ENCODE measurements around the gene SLC26A1.

SLC26A1 gene

DNA sequence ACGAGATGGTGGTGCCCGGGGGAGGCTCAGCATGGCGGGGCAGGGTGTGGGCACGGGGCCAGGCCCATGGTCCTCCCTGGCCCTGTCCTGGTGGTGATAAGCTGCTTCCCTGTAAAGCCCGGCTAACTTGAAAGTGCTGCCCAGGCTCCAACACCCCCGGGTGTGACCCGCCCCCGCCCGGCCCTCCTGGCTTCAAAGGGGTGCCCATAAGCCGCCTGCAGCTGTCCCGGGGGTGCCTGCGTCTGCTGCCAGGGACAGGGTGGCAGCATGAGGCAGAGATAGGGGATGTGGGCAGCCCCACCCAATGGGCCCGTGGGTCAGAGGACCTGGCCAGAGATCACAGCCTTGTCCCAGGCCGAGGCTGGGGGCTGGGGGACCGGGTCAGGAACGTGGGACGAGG lies 36.3 kb upstream of the SLC26A1 start:
- no peak for DNase-seq (ENCODE audit: low read depth in 2 of 2, low spot score in 1 of 2)

DNA sequence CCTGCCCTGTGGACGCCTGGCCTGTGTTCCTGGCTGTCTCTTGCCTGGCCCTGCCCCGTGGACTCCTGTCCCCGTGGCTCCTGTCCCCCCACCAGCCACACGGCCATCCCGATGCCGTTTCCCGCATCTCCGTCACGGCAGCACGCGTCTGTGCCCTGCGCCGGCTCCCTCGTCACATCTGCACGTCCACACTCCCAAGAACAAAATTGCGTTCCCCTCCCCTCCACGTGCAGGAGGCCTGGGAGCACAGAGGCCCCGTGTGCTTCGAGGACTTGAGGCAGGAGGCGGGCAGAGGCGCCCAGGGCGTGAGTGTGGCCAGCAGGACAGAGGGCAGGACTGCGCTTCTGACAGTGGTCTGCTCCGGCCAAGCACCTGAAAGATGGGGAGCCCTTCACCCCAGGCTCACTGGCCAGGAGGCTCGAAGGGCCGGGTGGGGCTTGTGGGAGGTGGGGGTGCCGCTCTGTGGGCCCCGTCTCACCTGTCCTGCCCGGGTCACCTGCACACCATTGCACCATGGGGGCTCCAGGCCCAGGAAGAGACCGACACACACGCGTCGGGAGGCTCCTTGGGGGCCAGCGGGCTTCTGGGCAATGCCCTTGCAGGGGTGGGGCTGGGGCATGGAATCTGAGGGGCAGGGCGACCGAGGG lies 35.5 kb upstream of the SLC26A1 start:
- DNase-seq (ENCODE audit: low read depth in 2 of 2, low spot score in 1 of 2), result no peak

DNA sequence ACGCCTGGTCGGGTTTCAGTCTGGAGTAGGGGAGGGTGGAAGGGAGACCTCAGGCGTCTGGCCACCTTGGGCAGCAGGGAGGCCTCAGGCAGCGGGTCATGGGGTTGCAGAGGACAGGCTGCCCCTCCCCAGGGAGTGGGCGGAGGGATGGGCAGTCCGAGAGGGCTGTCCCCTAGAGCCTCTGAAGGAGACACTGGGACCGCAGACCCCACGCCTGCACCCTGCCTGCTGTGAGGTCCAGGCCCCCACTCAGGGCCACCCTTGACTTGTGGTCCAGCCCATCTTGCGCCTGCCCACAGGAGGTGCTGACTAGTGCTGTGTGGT lies 34.7 kb upstream of the SLC26A1 start:
- DNase-seq (ENCODE audit: low read depth in 2 of 2, low spot score in 1 of 2), result no peak

DNA sequence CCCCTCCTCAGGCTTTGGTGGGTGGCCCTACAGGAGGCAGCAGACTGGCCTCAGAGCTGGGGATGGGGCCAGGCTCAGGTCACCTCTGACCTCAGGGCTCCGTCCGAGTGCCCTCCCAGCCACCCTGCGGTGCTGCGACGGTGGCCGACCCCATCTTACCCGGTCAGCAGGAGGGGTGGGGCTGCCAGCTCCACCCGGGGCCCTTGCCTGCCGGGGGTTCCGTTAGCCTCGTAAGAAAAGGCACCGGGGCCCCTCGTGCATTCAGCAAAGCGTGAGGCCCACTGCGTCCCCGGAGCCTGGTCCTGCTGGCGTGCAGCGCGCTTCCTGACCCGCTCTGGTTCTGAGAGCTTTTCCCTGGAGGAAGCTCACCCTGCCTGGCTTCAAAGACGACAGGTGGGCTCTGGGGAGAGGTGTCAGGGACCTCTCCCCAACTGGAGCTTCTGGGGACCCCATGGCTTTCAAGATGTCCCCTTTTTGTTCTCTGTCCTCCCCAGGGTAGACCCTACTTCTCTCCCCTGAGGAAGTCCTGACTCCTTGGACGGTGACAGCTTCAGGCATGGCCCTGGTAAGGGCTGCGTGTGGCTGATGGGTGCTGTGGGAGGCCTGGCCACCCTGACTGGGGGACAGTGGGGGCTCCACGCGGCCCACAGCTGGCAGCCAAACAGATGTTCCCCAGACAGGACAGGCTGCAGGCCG lies 34.2 kb upstream of the SLC26A1 start:
- no peak for DNase-seq (ENCODE audit: low read depth in 2 of 2, low spot score in 1 of 2)

DNA sequence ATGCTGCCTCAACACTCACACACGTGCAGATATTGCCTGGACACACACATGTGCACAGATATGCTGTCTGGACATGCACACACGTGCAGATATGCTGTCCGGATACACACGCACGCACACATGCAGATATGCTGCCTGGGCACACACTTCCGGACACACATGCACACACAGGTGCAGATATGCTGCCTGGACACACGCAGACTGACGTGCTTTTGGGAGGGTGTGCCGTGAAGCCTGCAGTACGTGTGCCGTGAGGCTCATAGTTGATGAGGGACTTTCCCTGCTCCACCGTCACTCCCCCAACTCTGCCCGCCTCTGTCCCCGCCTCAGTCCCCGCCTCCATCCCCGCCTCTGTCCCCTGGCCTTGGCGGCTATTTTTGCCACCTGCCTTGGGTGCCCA lies 32.9 kb upstream of the SLC26A1 start:
- DNase-seq (ENCODE audit: low read depth in 2 of 2, low spot score in 1 of 2), result no peak

DNA sequence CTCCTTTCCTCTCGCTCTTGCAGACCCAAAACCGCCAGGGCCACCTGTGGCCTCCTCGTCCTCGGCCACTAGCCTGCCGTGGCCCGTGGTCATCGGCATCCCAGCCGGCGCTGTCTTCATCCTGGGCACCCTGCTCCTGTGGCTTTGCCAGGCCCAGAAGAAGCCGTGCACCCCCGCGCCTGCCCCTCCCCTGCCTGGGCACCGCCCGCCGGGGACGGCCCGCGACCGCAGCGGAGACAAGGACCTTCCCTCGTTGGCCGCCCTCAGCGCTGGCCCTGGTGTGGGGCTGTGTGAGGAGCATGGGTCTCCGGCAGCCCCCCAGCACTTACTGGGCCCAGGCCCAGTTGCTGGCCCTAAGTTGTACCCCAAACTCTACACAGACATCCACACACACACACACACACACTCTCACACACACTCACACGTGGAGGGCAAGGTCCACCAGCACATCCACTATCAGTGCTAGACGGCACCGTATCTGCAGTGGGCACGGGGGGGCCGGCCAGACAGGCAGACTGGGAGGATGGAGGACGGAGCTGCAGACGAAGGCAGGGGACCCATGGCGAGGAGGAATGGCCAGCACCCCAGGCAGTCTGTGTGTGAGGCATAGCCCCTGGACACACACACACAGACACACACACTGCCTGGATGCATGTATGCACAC lies 31.8 kb upstream of the SLC26A1 start:
- DNase-seq (ENCODE audit: low read depth in 2 of 2, low spot score in 1 of 2), result no peak

DNA sequence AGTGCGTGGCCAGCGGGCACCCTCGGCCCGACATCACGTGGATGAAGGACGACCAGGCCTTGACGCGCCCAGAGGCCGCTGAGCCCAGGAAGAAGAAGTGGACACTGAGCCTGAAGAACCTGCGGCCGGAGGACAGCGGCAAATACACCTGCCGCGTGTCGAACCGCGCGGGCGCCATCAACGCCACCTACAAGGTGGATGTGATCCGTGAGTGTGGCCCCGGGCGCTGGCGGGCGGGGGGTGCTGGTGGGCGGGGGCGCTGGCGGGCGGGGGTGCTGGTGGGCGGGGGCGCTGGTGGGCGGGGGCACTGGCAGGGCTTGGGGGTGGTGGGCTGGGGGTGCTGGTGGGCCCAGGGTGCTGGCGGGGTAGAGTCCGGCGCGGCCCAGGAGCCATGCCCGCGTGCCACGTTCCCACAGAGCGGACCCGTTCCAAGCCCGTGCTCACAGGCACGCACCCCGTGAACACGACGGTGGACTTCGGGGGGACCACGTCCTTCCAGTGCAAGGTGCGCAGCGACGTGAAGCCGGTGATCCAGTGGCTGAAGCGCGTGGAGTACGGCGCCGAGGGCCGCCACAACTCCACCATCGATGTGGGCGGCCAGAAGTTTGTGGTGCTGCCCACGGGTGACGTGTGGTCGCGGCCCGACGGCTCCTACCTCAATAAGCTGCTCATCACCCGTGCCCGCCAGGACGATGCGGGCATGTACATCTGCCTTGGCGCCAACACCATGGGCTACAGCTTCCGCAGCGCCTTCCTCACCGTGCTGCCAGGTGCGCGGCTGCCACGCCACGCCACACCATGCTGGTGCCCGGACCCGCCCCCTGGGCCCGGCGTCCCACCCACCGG lies 30.9 kb upstream of the SLC26A1 start:
- no peak for DNase-seq (ENCODE audit: low read depth in 2 of 2, low spot score in 1 of 2)

DNA sequence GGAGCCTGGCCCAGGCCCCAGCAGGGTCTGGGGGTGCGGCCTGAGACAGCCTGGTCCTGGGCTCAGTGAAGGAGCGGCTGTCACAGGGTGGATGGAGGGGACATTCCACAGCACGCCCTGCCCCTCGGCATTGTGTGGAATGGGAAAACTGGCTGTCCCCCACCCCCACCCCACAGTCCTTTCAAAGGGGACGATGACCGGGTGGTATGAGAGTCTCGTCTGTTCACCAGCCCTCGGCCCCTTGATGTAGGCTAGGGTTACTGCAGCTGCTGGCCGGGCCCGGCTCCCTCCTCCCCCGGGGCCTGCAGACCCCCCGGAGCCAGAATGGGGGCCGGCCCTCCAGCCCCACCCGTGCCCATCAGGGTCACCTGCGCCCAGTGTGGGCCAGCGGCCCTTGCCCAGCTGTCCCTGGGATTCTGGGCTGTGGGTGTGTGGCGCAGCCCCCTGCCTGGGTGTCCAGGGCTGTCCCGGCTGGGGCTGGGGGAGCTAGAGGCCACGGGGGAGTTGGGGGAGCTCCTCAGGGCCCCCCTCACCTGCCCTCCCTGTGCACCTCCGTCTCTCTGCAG lies 30.0 kb upstream of the SLC26A1 start:
- DNase-seq (ENCODE audit: low read depth in 2 of 2, low spot score in 1 of 2), result no peak

DNA sequence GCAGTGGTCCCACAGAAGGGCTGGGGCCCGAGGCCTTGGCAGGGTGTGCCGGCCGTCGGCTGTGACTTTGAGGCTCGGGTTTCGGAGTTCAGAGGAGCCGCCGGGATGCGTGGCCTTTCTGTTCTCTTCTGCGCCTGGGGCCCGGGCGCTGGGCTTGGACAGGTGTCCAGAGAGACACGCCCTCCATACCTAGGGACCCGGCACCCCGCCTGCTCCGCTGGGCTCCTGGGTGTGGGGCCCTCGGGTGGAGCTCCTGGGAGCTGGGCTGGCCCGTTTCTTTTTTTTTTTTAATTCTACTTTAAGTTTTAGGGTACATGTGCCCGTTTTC lies 29.5 kb upstream of the SLC26A1 start:
- no peak for DNase-seq (ENCODE audit: low read depth in 2 of 2, low spot score in 1 of 2)

DNA sequence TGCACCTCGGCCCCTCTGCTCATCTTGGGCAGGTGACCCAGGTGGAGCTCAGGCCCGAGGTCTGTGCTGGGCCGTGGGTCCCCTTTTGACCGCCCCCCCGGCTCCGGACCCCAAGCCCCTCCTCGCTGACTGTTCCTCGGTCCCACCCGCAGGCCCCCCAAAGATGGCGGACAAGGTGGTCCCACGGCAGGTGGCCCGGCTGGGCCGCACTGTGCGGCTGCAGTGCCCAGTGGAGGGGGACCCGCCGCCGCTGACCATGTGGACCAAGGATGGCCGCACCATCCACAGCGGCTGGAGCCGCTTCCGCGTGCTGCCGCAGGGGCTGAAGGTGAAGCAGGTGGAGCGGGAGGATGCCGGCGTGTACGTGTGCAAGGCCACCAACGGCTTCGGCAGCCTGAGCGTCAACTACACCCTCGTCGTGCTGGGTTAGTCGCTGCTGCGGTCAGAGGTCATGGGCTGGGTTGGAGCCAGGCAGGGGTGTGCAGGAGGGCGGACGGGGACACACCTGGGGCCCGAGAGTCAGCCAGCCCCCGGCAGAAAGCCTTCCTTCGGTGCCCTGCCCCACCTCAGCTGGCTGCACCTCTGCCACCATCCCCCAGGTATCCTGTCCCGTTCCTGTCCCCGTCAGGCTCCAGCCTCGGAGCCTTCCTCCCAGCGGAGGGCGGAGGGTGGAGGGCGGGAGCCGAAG lies 29.0 kb upstream of the SLC26A1 start:
- DNase-seq (ENCODE audit: low read depth in 2 of 2, low spot score in 1 of 2), result no peak

DNA sequence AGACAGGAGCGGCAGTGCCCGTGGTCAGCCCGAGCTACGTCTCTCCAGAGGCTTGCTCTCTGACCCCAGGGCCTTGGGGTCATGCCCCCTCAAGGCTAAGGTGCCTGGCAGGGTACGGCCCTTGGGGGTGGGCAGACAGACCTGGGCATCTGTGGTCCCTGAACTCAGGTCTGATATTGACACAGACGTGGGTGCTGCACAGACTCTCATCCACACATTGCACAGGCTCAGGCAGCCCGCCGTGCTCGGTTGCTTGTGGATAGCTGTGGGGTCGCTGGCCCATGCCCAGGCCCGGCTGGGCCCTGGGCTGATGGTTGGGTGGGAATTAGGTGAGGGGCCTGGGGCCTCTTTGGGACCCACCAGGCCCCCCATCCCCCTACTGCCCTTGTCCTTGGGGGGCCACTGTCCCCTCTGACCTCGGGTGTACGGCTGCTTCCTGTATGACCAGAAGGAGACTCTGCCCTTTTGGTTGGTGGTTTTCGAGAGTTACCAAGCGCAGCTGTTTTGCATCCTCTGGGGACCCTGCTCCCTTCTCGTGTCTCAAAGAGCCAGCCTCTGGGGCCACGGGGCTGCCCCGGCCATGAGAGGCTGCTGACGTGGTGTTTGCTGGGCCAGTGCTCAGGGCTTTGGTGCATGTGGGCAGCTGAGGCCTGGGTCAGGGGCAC lies 28.3 kb upstream of the SLC26A1 start:
- DNase-seq (ENCODE audit: low read depth in 2 of 2, low spot score in 1 of 2), result no peak

DNA sequence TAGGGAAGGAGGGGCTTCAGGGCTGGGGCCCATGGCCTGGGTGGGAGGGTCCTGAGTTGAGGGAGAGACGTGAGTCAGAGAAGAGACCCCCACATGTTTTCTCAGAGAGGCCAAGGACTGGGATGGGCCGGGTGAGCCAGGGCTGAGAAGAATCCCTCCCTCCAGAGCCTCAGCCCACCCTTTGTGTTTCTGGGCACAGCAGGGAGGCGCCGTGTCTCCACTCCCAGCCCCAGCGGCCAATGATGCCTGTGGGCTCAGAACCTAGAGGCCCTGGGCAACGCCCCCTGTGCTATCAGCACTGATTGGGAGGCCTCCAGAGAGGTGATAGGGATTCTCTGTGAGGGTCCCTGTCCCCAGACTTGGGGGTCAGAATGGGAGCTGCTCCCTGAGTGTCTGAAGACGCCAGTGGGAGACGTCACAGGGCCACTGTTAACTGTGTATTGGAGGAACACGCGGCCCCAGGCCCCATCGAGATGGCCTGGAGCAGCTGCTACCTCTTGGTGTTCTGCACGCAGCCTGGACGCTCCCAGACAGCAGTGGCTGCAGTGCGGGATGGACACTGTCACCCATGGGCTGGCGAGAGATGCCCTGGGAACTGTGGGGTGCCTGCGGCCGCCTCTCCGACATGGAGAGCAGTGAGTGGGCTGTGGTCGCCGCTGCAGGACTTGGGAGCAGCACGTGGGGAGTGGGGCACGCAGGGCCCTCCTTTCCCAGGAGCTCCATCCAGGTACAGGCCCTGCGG lies 26.7 kb upstream of the SLC26A1 start:
- DNase-seq (ENCODE audit: low read depth in 2 of 2, low spot score in 1 of 2), result no peak

DNA sequence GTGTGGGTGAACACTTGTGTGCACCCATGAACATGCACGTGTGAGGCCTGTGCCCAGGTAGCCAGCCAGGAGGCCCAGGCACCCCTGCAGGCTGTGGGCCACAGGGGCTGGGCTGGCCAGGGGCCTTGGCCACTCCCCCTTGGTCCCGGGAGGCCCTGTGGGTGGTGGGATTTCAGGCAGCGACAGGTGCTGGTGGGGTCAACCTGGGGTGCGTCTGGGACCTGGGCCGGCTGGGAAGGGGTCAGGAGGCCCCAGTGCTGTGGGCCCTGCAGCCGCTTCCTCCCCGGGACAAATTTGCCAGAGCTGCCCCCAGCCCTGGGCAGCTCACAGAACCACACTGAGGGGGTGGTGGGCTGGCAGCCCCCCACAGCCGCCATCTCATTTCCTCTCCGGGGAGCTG lies 26.1 kb upstream of the SLC26A1 start:
- no peak for DNase-seq (ENCODE audit: low read depth in 2 of 2, low spot score in 1 of 2)

DNA sequence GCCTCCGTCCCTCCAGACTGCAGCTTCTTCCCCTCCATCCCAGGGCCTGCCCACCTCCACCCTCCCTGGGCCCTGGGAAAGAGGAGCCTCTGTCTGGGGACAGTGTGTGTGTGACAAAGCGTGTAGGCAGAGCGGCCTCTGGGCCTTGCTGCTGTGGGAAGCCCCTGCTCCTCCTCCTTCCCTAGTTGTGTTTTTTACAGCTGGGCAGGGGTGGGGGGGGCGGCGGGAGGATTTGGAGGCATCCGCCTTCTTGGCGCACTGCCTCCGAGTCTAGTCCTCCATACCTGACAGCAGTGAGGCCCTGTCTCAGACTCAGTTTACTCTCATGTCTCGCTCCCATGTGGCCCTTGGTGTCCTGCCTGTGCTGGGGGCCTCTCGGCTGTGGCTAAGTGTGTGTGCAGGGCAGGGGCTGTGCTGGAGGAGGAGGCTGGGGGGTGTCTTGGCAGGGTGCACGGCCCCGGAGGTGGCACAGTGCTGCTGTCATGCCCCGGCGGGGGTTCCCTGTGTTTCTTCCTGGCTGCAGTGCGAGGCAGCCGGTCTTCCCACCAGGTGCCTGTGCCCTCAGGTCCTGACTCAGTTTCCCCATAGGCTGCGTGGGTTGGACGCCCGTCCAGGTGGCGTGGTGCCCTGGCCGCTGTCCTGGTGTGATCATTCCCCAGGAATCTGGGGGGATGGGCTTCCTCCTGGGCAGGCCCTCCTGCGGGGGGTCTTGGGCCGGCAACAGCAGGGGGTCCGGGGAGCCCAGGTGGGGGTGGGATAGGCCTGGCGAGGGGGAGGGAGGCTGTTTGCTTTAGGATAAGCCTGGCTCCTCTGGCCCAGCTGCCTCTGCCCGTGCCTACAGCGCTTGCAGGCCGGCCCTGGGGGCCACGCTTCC lies 25.2 kb upstream of the SLC26A1 start:
- no peak for DNase-seq (ENCODE audit: low read depth in 2 of 2, low spot score in 1 of 2)

DNA sequence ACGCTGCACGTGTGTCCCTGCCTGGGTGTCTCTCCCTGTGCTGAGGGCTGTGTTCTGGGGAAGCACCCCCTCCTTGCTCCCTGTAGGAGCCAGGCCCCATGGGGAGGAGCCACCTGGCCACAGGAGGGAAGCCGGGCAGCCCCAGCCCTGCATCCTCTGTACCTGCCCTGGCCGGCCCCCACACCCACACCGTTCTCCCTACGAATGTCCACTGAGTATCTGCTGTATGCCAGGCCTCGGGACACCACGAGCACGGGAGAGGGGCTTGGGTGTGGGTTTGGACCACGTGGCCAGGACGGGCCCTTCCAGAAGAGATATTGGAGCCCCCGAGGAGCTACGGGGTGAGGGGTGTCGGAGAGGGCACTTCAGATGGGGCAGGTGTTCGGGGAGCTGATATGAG lies 24.5 kb upstream of the SLC26A1 start:
- no peak for DNase-seq (ENCODE audit: low read depth in 2 of 2, low spot score in 1 of 2)

DNA sequence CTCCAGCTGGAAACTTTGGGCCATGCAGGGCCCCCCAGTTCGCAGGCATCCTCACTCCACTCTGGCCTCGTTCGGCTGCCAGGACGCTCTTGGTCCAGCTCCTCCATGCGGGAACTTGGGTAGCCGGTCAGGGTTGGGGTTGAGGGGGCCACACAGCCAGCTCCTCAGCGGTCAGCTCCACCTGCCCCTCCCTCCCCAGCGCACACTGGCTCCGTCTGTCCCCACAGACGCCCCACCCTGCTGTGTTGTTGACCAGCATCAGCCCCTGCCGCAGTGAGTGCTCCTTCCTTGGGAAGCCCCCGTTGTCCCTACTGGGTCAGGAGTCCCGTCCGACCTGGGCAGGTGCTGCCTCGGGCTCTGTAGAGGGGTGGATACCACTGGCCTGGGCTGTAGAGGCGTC lies 24.0 kb upstream of the SLC26A1 start:
- no peak for DNase-seq (ENCODE audit: low read depth in 2 of 2, low spot score in 1 of 2)

DNA sequence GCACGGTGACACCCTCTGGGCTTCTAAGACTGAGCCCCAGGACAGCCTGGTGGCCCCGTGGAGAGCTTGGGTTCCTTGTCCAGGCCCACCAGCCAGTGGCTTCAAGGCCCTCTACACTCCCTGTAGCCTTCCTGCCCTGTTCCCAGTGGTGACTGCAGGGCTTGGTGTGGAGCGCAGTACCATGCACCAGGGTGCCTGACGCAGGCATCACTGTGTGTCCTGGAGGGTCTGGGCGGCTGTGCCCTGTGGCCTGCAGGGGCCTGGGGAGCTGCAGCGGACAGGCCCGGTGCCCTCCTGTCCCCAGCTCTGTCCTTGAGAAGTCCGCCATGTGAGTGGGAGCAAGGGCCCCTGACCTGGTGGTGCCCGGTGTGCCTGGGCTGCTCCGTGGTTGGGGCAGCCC lies 22.5 kb upstream of the SLC26A1 start:
- no peak for DNase-seq (ENCODE audit: low read depth in 2 of 2, low spot score in 1 of 2)

DNA sequence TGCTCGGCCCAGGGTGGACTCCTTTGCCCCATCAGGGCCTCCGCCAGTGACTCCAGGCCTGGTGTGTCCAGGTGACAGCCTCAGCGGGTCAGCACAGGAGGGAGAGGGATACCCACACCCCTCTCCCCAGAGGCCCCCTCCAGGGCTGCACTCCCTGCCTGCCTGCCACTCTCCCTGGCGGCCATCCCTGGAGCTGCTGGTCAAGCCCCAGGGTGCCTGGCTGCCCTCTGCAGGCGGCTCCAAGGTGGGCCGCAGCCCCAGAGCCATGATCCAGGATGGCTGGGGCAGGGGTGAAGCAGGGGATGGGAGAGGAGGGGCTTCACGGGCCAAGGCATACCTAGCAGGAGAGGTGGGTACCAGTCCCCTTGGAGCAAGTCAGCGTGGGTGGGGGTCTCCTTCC lies 22.0 kb upstream of the SLC26A1 start:
- no peak for DNase-seq (ENCODE audit: low read depth in 2 of 2, low spot score in 1 of 2)

Measured in stimulated activated CD8-positive, alpha-beta memory T cell treated with anti-CD3 and anti-CD28 coated beads, Interleukin-4, amount 100 ng/mL, for 1 hour (primary cell).